BE2C (cell line): ENCODE data around the gene IL22RA1.

ENCODE experiments used
- DNase-seq: peaks from one replicate; pipeline ENCODE4 v3.0.0-alpha.2; 2020
- H3K27me3 ChIP-seq: fragments of 250-450 bp; sonication (Bioruptor Pico); 2 replicates; pipeline ENCODE4 v1.5.1; 2020; ENCODE audit warnings: mild to moderate bottlenecking
- H3K36me3 ChIP-seq: fragments of 250-450 bp; sonication (Bioruptor Pico); 2 replicates; pipeline ENCODE4 v1.5.1; 2020; ENCODE audit warnings: mild to moderate bottlenecking
- H3K4me1 ChIP-seq: fragments of 250-450 bp; sonication (Bioruptor Pico); 2 replicates; pipeline ENCODE4 v1.5.1; 2020
- H3K4me3 ChIP-seq: 2 replicates; pipeline ENCODE4 v1.5.1; 2011; ENCODE audit warnings: low read depth, low read length
- H3K9me3 ChIP-seq: fragments of 250-450 bp; sonication (Bioruptor Pico); 2 replicates; pipeline ENCODE4 v1.5.1; 2020
- TF ChIP-seq, protein P1 (sequence below): IDR thresholded peaks from 2 replicates; pipeline ENCODE4 v1.5.1; 2012; ENCODE audit warnings: mild to moderate bottlenecking, low read depth, low read length

The IL22RA1 gene

DNA sequence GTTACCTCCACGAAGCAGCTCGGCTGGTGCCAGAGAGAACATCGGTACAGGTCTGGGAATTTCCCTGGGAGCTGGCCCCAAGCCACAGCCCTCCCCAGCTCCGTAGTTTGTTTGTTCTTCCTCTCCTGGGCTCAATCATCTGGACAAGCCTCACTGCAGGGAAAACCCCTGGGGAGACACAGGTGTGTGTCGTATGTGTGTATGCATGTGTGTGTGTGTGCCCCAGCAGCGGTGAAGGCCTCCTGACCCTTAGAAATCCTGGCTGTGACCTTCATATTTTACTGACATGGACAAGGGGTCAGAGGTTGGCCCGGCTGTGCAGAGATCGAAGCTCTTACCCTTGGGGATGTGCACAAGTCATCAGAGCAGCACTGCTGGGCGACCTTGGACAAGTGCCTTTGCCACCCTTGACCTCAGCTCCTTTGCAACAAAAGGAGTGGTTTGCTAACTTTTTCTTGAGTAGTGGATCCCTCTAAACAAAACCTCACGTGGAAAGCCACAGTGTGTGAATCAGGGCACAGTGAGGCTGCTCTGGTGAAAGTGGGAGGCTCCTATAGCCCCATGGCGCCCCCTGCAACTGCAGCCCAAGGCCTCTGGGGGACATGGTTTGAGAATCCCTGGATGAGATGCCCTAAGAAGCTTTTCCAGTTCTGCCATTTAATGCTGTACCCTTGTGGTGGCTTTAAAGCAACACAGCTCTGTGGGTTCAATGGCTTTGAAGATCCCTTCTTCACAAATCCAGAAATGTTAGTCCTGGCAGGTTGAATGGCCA, 12.3 kb upstream of the IL22RA1 start:
- Histone ChIP-seq H3K9me3 (no peaks in the 10 kb centered on the region), H3K36me3 (no peaks in the 10 kb centered on the region), H3K27me3 (peaks cover 9% of the 10 kb centered on the region), H3K4me3 (no peak overlapping the region), H3K4me1 (no peaks in the 10 kb centered on the region)
- no peak for DNase-seq
- TF ChIP-seq, protein P1, sequence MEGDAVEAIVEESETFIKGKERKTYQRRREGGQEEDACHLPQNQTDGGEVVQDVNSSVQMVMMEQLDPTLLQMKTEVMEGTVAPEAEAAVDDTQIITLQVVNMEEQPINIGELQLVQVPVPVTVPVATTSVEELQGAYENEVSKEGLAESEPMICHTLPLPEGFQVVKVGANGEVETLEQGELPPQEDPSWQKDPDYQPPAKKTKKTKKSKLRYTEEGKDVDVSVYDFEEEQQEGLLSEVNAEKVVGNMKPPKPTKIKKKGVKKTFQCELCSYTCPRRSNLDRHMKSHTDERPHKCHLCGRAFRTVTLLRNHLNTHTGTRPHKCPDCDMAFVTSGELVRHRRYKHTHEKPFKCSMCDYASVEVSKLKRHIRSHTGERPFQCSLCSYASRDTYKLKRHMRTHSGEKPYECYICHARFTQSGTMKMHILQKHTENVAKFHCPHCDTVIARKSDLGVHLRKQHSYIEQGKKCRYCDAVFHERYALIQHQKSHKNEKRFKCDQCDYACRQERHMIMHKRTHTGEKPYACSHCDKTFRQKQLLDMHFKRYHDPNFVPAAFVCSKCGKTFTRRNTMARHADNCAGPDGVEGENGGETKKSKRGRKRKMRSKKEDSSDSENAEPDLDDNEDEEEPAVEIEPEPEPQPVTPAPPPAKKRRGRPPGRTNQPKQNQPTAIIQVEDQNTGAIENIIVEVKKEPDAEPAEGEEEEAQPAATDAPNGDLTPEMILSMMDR: no peak

DNA sequence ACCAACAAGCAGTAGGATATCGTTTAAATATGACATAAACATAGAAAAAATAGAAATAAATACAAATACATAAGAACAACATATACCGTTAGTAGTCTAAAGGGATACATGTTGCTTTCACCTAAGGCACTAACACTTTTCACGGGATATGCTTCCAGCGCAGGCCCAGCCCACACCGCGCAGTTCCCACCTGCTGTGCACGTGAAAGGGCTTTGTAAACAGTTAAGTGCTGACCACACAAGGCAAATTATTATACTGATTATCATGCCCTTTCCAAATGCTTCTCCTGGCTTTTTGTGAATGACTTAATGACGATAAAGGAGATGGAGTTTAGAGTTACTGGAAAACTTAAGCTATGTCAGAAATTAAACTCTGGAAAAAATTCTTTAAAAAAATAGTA, 11.3 kb upstream of the IL22RA1 start:
- no peaks in the 10 kb centered on the region for H3K9me3 ChIP-seq
- no peak for DNase-seq
- H3K27me3 ChIP-seq: peaks cover 13% of the 10 kb centered on the region
- no peaks in the 10 kb centered on the region for H3K4me1 ChIP-seq
- H3K36me3 ChIP-seq: no peaks in the 10 kb centered on the region
- TF ChIP-seq, protein P1: no peak
- no peak overlapping the region for H3K4me3 ChIP-seq

DNA sequence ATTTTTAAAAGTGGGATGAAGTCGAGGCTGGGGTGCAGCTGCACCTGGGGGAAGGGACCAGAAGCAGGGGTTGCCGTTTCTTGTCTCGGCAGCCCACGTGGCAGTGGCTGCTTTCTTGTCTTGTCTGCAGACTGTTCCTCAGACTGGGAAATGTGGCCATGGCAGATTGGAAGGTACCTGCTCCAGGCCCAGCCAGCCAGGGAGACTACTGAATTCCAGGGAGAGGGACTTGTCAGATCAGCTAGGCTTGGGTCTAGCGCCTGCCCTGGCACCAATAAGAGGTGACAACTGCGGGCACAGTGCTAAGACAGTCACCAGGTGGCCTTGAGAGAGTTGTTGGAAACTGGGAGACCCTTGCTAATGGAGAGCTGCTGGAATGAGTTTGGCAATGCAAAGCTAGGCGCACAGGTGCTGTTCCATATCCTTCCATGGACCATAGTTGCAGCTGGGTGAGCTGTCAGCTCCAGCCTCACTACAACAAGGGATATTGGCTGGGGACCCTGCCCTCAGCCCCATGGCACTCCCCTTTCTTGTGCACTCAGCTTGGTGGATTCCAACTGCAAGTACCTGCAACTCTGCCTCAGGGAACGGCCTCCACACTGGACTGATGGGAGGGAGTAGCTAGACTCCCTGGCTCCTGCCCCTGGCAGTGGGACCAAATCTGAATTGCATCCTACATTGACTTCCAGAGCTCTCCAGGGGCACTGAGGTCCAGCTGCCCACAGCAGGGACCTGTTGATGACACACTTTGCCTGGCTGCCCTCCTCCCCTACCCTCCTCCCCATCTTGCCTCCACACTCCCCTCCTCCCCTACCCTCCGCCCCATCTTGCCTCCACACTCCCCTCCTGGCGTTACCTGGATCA, 9.9 kb upstream of the IL22RA1 start:
- TF ChIP-seq, protein P1: no peak
- Histone ChIP-seq H3K9me3 (no peaks in the 10 kb centered on the region), H3K36me3 (no peaks in the 10 kb centered on the region), H3K4me1 (no peaks in the 10 kb centered on the region), H3K4me3 (no peak overlapping the region), H3K27me3 (peaks cover 13% of the 10 kb centered on the region)
- DNase-seq: no peak

DNA sequence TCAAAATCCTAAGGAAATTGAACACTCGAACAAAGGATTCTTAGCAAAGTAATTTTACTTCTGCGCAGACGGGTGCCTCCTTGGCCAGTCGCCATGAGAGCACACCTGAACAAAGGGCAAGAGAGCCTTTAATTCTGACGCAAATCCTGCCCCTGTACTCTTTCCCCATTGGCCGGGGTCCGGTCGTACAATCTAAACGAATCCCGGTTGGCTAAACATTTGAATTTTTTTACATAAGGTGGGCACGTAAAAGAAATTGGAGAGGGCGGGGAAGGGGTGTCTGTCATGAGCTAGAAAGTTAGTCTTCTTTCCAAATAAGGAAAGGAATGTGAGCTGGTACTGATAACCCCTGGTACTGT, 8.2 kb upstream of the IL22RA1 start:
- no peak overlapping the region for H3K4me3 ChIP-seq
- no peaks in the 10 kb centered on the region for H3K9me3 ChIP-seq
- no peak for DNase-seq
- H3K4me1 ChIP-seq: no peaks in the 10 kb centered on the region
- peaks cover 13% of the 10 kb centered on the region for H3K27me3 ChIP-seq
- no peaks in the 10 kb centered on the region for H3K36me3 ChIP-seq
- TF ChIP-seq, protein P1: no peak

DNA sequence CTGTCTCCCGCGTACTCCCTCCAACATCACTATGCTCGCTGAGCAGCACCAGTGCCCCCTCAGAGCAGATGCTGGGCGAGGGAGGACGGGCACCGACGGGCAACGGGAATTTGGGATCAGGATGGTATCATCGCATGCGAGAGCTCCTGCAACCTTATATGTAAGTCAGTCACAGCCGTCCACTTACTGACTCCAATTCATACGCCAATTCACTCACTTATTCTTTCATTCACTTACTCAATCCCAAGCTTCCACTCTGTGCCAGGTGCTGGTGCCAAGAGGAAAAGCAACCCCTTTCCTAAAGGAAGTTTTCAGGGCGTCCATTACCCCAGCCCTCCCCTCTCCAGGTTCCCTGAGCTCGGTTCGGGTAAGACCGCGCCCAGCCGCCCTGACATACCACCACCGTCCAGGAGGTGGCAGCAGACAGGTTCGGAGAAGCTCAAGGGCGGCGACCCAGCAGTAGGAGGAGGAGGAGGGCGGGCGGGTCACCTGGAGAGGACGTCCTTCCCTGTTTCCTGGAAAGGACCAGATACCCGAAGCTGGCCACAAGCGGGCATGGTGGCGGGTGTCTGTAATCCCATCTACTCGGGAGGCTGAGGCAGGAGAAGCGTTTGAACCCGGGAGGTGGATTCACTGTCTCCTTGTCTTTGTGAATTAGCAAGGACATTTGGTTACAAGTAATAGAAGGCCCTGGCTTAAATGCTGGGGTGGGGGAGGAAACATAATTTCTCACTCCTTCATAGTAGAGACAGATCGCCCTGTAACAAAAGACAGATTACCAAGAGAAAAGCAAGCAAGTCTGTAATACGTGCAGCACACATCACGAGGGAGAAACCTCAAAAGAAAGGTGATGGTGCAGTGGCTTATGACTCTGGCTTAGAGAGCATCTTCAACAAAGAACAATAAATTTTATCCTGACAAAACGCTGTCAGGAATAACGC, 7.6 kb upstream of the IL22RA1 start:
- no peaks in the 10 kb centered on the region for H3K36me3 ChIP-seq
- H3K4me1 ChIP-seq: no peaks in the 10 kb centered on the region
- TF ChIP-seq, protein P1: peak; percentile 57
- H3K27me3 ChIP-seq: peaks cover 13% of the 10 kb centered on the region
- no peak overlapping the region for H3K4me3 ChIP-seq
- no peaks in the 10 kb centered on the region for H3K9me3 ChIP-seq
- DNase-seq: peak; percentile 77
